Mesendoderm (in vitro differentiated cells): ENCODE results near the gene MYG1.

Experiments
- DNase-seq: peaks from one replicate; pipeline ENCODE4 v3.0.0; 2013
- H2AK5ac ChIP-seq: 2 replicates; pipeline ENCODE4 v1.6.1; 2013; ENCODE audit warnings: low read length, inconsistent platforms
- H2BK120ac ChIP-seq: 2 replicates; pipeline ENCODE4 v1.6.1; 2013; ENCODE audit warnings: low read depth, mild to moderate bottlenecking, low read length, moderate library complexity, mixed read lengths
- H2BK15ac ChIP-seq: replicated peaks from 2 replicates; pipeline ENCODE4 v1.6.1; 2013; ENCODE audit warnings: low read depth, mild to moderate bottlenecking, moderate library complexity
- H2BK5ac ChIP-seq: 2 replicates; pipeline ENCODE4 v1.6.1; 2013; ENCODE audit warnings: low read length, inconsistent platforms
- H3K18ac ChIP-seq: 2 replicates; pipeline ENCODE4 v1.6.1; 2013; ENCODE audit warnings: mild to moderate bottlenecking, low read length, mixed read lengths
- H3K23ac ChIP-seq: one replicate; pipeline ENCODE4 v1.6.1; 2013; ENCODE audit warnings: low read length
- H3K27ac ChIP-seq: 2 replicates; pipeline ENCODE4 v1.5.1; 2013; ENCODE audit warnings: low read depth, mild to moderate bottlenecking, inconsistent platforms, low read length, moderate library complexity
- H3K27me3 ChIP-seq: 2 replicates; pipeline ENCODE4 v1.6.1; 2013; ENCODE audit warnings: low read length, control low read depth, mild to moderate bottlenecking, inconsistent platforms; ENCODE audit not compliant: insufficient read depth, poor library complexity
- H3K36me3 ChIP-seq: 2 replicates; pipeline ENCODE4 v1.6.1; 2013; ENCODE audit warnings: low read length, inconsistent platforms; ENCODE audit not compliant: control insufficient read depth, insufficient read depth
- H3K4ac ChIP-seq: one replicate; pipeline ENCODE4 v1.6.1; 2013; ENCODE audit warnings: low read depth, mild to moderate bottlenecking, low read length, moderate library complexity
- H3K4me1 ChIP-seq: 2 replicates; pipeline ENCODE4 v1.6.1; 2013; ENCODE audit warnings: low read depth, low read length, inconsistent platforms; ENCODE audit not compliant: control insufficient read depth
- H3K4me2 ChIP-seq: 2 replicates; pipeline ENCODE4 v1.6.1; 2013; ENCODE audit warnings: low read length
- H3K4me3 ChIP-seq: 2 replicates; pipeline ENCODE4 v1.5.1; 2013; ENCODE audit warnings: mild to moderate bottlenecking, low read length
- H3K56ac ChIP-seq: one replicate; pipeline ENCODE4 v1.6.1; 2013; ENCODE audit warnings: low read length
- H3K79me1 ChIP-seq: 2 replicates; pipeline ENCODE4 v1.6.1; 2013; ENCODE audit warnings: low read length, inconsistent platforms
- H3K79me2 ChIP-seq: 2 replicates; pipeline ENCODE4 v1.6.1; 2013; ENCODE audit warnings: mild to moderate bottlenecking, low read length; ENCODE audit not compliant: control insufficient read depth, insufficient read depth
- H3K9ac ChIP-seq: 2 replicates; pipeline ENCODE4 v1.6.1; 2013; ENCODE audit warnings: low read length, inconsistent platforms
- H4K5ac ChIP-seq: one replicate; pipeline ENCODE4 v1.6.1; 2013; ENCODE audit warnings: low read length
- H4K8ac ChIP-seq: one replicate; pipeline ENCODE4 v1.6.1; 2013; ENCODE audit warnings: low read depth, mild to moderate bottlenecking, control low read depth, low read length, moderate library complexity
- WGBS: extraction: QIAGEN DNeasy Blood & Tissue Kit; methylation state at CpG from one replicate; pipeline ENCODE4 v1.1.7; 2013; ENCODE audit warnings: low lambda C conversion rate, missing lambda C conversion rate; ENCODE audit not compliant: insufficient coverage; ENCODE audit errors: extremely low coverage; 5-methylcytosine and 5-hydroxymethylcytosine counted together

The MYG1 gene

DNA sequence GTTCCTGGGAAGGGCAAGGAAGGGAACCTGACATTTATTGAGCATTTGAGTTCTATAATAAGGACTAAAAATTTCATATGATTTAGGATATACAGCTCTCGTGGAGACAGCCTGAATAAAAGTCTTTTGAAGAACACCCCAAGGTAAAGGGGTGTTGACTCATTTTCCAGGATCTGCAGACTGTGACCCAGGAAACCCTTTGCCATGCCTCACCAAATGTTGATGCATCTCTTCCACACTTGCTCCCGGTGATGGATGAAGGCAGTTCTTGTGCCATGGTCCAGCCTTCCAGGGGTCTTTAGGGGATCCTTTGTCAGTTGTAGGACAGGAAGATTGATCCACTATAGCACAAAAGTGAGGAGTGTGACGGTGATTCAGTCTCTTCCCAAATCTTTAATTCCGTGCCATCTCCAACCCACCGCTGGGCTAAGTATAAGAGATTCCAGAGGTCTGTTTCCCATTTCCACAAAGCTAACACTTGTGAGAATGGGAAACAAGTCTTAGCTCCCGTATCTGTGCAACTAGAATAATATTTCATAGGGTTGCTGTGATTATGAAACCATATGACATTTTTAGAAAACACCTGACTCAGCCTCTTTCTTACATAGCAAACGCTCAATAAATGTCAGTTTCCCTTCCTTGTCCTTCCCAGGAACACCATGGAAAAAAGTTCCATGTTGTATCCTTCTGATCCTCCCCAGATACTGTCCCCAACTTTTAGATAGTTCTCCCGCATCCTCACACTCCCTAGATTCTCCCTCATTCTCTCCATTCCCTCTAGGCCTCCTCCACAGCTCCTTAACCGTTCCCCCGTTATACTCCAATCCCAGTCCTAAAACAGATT, 21.1 kb downstream of the MYG1 start:
- H2BK15ac ChIP-seq: no peak overlapping the region
- peak overlapping the region; percentile 96 for H3K9ac ChIP-seq
- H3K79me1 ChIP-seq: peaks cover 2% of the 10 kb centered on the region
- DNase-seq: no peak
- peak overlapping the region; percentile 40 for H4K8ac ChIP-seq
- H2BK120ac ChIP-seq: no peak overlapping the region
- no peak overlapping the region for H3K27ac ChIP-seq
- peak overlapping the region; percentile 60 for H3K4me2 ChIP-seq
- no peaks in the 10 kb centered on the region for H3K36me3 ChIP-seq
- H3K56ac ChIP-seq: peak overlapping the region; percentile 98
- no CpG with 5 or more reads among the region's 10 CpGs for WGBS
- H3K4me1 ChIP-seq: peaks cover 3% of the 10 kb centered on the region
- peak overlapping the region; percentile 2 for H2BK5ac ChIP-seq
- peak overlapping the region; percentile 43 for H3K4me3 ChIP-seq
- H3K79me2 ChIP-seq: no peaks in the 10 kb centered on the region
- no peak overlapping the region for H3K18ac ChIP-seq
- no peak overlapping the region for H3K23ac ChIP-seq
- H4K5ac ChIP-seq: no peak overlapping the region
- H3K4ac ChIP-seq: no peak overlapping the region
- no peak overlapping the region for H2AK5ac ChIP-seq
- no peaks in the 10 kb centered on the region for H3K27me3 ChIP-seq

DNA sequence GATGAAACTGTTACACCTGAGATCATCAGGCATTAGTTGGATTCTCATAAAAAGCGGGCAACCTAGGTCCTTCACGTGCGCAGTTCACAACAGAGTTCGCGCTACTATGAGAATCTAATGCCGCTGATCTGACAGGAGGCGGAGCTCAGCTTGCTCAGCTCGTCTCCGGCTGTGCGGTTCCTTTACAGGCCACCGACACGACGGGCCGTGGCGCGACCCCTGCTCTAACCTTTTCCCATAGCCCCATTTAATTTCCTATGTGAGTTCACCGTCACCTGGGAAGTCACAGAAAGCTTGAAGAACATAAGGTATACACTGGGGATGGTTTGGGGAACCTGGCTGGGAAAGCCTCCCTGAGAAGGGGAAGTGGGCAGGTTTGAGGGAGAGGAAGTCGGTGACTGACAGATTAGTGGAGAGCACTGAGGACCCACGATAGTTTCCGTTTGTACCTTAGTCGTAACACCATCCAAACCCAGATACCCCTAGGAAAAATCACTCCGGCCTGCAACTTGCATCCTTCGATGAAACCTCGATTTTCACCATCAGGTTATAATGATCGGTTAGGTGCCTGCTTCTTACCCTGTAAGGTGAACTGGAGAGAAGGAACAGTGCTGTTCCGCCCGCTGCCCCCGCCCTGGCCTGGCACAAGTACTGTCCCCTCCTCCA, 24.8 kb downstream of the MYG1 start:
- H3K4me3 ChIP-seq: no peak overlapping the region
- no peak overlapping the region for H3K18ac ChIP-seq
- H2BK5ac ChIP-seq: no peak overlapping the region
- H3K79me1 ChIP-seq: peaks cover 2% of the 10 kb centered on the region
- H3K23ac ChIP-seq: no peak overlapping the region
- peaks cover 3% of the 10 kb centered on the region for H3K4me1 ChIP-seq
- no peaks in the 10 kb centered on the region for H3K27me3 ChIP-seq
- H3K56ac ChIP-seq: peak overlapping the region; percentile 86
- H4K8ac ChIP-seq: no peak overlapping the region
- DNase-seq: no peak
- no peaks in the 10 kb centered on the region for H3K79me2 ChIP-seq
- no peak overlapping the region for H2BK15ac ChIP-seq
- no peaks in the 10 kb centered on the region for H3K36me3 ChIP-seq
- H2AK5ac ChIP-seq: no peak overlapping the region
- no peak overlapping the region for H2BK120ac ChIP-seq
- H3K9ac ChIP-seq: peak overlapping the region; percentile 89
- H3K4ac ChIP-seq: no peak overlapping the region
- WGBS: no CpG with 5 or more reads among the region's 28 CpGs
- no peak overlapping the region for H4K5ac ChIP-seq
- no peak overlapping the region for H3K27ac ChIP-seq
- peak overlapping the region; percentile 47 for H3K4me2 ChIP-seq

DNA sequence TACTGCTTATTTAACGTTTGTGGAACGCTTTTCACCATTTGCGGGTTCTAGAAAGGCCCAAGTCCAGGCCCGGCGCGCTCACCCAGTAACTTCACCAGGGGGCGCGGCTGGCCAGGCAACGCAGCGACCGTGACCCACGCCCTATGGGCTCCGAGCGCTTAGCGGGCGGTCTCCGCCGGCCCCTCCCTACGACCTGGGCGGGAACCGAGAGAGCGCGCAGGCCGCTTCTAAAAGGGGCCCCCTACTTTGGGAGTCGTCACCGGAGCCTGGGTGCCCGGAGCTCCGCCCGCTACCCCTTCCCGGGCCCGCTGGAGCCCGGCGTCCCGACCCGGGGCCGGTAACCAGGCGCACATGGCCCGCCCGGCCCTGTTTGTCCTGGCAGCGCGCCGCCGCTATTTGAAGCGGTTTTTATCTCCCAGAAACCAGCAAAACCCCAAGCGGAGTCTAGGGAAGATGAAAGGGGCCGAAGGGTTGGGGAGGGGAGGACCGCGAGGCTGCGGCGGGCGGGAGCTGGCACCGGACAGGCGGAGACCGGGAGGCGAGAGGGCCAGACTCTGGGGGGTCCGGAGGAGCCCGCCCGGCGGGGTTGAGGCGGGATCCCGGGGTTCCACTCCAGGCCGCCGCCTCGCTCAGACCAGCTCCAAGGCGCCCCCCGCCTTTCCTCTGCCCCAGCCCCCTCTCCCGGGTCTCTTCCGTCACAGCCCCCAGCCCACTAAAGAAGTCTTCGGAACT, 25.4 kb downstream of the MYG1 start:
- peak overlapping the region; percentile 96 for H2BK120ac ChIP-seq
- H3K79me2 ChIP-seq: no peaks in the 10 kb centered on the region
- H4K5ac ChIP-seq: no peak overlapping the region
- H3K4ac ChIP-seq: peak overlapping the region; percentile 98
- DNase-seq: peak; percentile 89
- no peaks in the 10 kb centered on the region for H3K27me3 ChIP-seq
- H2AK5ac ChIP-seq: no peak overlapping the region
- peak overlapping the region; percentile 47 for H3K4me2 ChIP-seq
- WGBS: no CpG with 5 or more reads among the region's 69 CpGs
- peak overlapping the region; percentile 95 for H3K23ac ChIP-seq
- peak overlapping the region; percentile 51 for H3K4me3 ChIP-seq
- H3K79me1 ChIP-seq: peaks cover 2% of the 10 kb centered on the region
- peaks cover 3% of the 10 kb centered on the region for H3K4me1 ChIP-seq
- H3K18ac ChIP-seq: peak overlapping the region; percentile 99
- H3K9ac ChIP-seq: peak overlapping the region; percentile 89
- H2BK5ac ChIP-seq: no peak overlapping the region
- peak overlapping the region; percentile 14 for H2BK15ac ChIP-seq
- H3K36me3 ChIP-seq: no peaks in the 10 kb centered on the region
- H3K56ac ChIP-seq: peak overlapping the region; percentile 86
- H3K27ac ChIP-seq: peak overlapping the region; percentile 75
- peak overlapping the region; percentile 43 for H4K8ac ChIP-seq

DNA sequence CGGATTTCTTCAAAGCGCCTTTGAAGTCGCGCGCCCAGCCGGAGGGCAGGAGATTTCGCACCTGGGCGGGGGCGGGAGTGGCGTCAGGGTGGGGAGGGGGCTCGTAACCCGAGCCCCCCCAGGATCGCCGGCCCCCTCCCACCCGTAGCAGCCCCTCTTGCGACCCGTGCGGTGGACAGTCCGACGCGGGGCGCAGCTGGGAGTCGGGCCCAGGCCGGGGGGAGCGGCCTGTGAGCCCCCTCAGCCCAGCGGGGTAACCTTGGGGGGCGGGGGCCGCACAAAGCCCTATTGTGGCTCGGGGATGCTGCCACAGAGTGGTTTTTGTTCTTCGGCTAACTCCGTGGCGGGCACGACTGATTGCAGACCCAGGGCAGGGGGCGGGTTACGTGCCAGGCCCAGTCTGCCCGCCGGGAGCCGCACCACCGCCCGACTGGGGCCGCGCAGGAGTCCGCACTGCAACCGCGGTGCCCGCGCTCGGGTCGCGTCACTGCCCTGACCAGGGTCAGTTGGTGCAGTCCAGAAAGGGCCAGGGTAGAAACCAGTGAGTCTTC, 26.1 kb downstream of the MYG1 start:
- Histone ChIP-seq H3K9ac (peak overlapping the region; percentile 89), H3K27me3 (no peaks in the 10 kb centered on the region), H3K79me2 (no peaks in the 10 kb centered on the region), H3K18ac (peak overlapping the region; percentile 99), H2BK5ac (no peak overlapping the region), H3K4ac (peak overlapping the region; percentile 98), H4K5ac (no peak overlapping the region), H3K4me3 (no peak overlapping the region), H3K23ac (no peak overlapping the region), H2BK120ac (peak overlapping the region; percentile 96), H4K8ac (peak overlapping the region; percentile 43), H2AK5ac (no peak overlapping the region), H2BK15ac (no peak overlapping the region), H3K27ac (no peak overlapping the region), H3K79me1 (no peaks in the 10 kb centered on the region), H3K4me1 (peaks cover 3% of the 10 kb centered on the region), H3K4me2 (peak overlapping the region; percentile 77), H3K56ac (peak overlapping the region; percentile 86), H3K36me3 (no peaks in the 10 kb centered on the region)
- DNase-seq: peak; percentile 32
- no CpG with 5 or more reads among the region's 50 CpGs for WGBS

DNA sequence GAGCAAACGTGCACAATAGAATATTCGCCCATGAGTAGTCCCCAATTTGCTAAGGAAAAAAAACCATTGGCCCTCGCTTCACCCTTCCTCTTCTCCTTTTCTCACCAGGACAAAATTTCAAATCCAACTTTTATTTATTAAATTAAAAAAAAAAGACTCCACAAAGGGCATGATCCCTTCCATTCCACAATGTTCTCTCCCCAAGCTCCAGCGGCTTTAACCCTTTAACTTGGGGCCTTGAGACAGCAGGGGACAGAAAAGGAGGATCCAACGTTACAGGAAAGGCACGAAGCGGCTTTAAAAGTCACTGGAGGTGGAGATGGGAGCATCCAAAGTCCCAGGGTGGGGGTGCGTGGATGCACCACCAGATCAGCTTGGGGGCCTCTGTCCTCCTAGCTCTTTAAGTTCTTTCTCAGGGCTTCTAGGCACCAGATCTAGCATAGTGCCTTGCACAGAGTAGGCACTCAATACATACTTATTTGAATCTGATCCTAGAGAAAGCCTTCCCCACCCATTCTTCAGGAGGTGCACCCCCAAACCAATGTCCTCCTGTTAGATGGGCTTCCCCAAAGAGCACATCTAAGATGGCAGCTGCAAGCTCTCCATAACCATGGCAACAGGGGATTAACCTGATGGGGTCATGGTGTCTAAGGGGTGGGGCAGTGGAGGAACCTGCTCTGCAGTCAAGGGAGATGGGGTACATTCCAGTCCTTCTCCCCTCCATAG, 27.1 kb downstream of the MYG1 start:
- WGBS: no CpG with 5 or more reads among the region's 8 CpGs
- H3K4me3 ChIP-seq: no peak overlapping the region
- no peak overlapping the region for H2BK15ac ChIP-seq
- H3K9ac ChIP-seq: no peak overlapping the region
- H2BK5ac ChIP-seq: no peak overlapping the region
- H4K8ac ChIP-seq: no peak overlapping the region
- no peak overlapping the region for H3K4ac ChIP-seq
- no peak for DNase-seq
- no peak overlapping the region for H2AK5ac ChIP-seq
- H3K79me1 ChIP-seq: no peaks in the 10 kb centered on the region
- H3K27ac ChIP-seq: no peak overlapping the region
- H2BK120ac ChIP-seq: no peak overlapping the region
- no peaks in the 10 kb centered on the region for H3K4me1 ChIP-seq
- no peak overlapping the region for H3K56ac ChIP-seq
- H3K27me3 ChIP-seq: no peaks in the 10 kb centered on the region
- no peak overlapping the region for H3K18ac ChIP-seq
- H4K5ac ChIP-seq: no peak overlapping the region
- H3K23ac ChIP-seq: no peak overlapping the region
- no peaks in the 10 kb centered on the region for H3K79me2 ChIP-seq
- no peak overlapping the region for H3K4me2 ChIP-seq
- H3K36me3 ChIP-seq: no peaks in the 10 kb centered on the region
